Activated gamma-delta T cell treated with Interleukin-2 at 50 U/mL for 16 hours (primary cell): Measurements from ENCODE around the gene PPAN.

Source experiments
- DNase-seq: peaks from one replicate; pipeline ENCODE4 v3.0.0-alpha.2; 2020

PPAN gene

DNA sequence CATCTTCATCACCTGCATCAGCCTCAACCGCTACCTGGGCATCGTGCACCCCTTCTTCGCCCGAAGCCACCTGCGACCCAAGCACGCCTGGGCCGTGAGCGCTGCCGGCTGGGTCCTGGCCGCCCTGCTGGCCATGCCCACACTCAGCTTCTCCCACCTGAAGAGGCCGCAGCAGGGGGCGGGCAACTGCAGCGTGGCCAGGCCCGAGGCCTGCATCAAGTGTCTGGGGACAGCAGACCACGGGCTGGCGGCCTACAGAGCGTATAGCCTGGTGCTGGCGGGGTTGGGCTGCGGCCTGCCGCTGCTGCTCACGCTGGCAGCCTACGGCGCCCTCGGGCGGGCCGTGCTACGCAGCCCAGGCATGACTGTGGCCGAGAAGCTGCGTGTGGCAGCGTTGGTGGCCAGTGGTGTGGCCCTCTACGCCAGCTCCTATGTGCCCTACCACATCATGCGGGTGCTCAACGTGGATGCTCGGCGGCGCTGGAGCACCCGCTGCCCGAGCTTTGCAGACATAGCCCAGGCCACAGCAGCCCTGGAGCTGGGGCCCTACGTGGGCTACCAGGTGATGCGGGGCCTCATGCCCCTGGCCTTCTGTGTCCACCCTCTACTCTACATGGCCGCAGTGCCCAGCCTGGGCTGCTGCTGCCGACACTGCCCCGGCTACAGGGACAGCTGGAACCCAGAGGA, 7.9 kb downstream of the PPAN start:
- no peak for DNase-seq

DNA sequence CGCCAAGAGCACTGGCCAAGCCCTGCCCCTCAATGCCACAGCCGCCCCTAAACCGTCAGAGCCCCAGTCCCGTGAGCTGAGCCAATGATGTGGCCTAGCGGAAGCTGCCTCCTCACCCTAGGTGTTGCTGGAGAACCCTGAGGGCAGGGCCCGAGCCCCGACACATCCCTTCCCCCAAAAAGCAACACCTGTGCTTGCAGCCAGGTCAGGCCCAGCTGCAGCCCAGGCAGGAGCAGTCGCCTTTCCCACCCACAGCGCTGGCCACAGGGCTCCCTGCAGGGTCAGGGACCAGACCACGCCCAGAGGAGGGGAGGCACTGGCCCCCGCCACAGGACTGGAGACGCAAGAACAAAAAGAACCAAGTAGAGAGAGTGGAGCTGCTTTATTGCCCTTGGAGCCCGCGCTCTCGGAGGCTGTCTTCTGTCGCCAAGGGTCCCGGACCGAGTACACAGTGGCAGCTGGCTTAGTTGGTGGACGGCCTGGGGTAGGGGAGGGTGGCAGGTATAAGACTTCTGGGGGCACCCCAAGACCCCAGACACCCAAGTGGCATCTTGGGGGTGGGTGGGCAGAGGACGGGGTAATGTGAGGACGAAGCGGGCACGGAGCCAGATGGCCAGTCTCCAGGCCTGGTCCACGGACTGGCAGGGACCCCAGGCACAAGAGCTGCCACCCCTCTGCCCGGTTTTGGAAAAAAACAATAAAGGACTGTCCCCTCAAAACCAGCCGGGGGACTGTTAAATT, 8.7 kb downstream of the PPAN start:
- no peak for DNase-seq

DNA sequence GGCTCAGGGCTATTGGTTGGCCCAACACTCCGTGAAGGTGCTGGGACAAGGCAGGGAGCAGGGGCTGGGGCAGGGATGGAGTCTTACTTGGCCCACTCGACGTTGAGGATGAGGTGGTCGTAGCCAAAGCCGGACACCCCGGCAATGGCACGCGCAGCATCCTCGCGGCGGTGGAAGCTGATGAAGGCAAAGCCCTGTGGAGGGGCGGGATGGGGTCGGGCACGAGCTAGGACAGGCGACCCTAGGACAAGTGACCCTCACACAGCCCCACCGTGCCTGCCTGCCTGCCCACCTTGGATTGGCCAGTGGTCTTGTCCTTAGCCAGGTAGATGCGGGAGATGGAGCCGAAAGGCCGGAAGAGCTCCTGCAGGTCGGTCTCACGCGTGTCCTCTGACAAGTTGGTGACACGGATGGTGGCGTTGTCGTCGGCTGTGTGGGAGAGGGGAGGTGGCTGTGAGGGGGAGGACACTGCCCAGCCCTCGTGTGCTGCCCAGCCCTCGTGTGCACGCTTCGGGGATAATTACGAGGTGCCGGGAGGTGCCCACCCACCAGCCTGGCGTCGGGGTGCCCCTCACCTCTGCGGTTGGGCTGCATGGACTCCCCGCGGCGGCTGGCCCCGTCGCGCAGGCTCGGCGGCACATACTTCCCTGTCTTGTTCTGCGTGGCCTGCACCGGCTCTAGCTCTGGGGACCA, 9.4 kb downstream of the PPAN start:
- no peak for DNase-seq

DNA sequence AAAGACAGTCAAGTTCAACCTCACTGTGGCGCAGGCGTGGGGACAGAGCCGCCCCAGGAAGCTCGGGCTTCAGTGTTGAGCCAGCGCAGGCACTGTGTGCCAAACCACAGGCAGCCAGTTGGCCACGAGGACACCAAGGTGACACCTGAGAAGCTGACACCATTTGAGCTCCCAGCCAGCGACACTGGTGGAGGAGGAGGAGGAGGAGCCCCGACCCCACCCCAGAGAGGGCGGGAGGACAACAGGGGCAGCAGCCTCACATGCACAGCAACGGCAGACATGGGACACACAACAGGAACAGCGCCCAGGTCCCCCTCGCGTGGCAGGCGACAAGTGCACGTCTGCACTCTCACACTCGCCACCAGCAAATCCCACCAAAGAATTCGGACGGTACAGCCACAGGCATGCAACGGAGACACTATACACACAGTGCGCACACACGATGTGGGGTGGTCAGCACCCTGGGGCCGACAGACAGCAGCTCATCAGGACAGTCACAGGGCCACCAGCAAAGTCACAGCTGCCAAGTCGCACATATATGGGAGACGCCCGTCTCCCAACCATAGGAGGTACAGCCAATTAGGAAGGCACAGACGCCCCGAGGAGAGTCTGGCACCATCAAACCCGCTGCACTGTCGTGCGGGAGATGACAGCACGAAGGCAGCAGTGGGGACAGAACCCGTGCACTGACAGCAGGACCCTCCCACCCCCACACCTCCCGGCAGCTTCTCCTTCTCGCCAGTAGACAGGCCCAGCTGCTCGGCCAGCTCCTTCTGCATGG, 10.1 kb downstream of the PPAN start:
- no peak for DNase-seq

DNA sequence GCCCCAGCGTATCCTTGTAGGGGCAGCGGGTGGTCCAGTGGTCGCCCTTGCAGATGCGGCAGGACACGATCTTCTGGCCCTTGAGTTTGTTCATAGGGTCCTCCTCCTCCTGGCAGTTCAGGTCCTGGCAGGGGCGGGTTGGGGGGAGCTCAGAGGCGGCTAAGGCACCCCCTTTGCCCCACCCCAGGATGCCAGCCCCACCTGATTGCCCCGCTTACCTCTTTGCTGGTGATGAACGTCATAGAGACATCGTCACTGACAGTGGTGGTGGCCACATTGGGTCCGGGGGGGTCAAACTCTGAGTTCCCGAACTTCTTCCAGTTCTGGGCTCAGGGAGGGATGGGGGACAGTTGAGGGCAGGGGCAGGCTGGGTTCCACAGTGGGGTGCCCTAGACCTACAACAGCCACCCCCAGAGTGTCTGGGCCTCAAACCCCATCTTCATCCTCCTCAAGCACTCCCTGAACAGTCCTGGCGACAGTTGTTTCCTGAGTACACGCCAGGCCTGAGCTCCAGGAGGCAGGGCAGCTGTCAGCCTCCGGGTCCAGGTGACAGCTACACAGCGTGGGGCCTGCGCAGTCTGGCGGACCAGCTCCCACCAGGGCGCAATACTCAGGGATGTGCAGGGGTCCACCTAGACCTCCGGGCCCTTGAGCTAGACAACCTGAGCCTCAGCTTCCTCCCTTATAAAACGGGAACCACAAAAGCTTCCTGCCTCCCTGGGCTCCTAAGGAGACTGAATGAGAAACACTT, 10.9 kb downstream of the PPAN start:
- DNase-seq, result no peak

GRCh38 chr19:10118960-10119359, 12.8 kb downstream of the PPAN start:
- DNase-seq, result no peak

- no peak for DNase-seq
Observed at GRCh38 chr19:10120538-10121189, 14.5 kb downstream of the PPAN start.

- DNase-seq, result no peak
Observed at GRCh38 chr19:10122045-10122444, 15.9 kb downstream of the PPAN start.

GRCh38 chr19:10124429-10124828, 18.3 kb downstream of the PPAN start:
- no peak for DNase-seq

GRCh38 chr19:10126213-10126639, 20.1 kb downstream of the PPAN start:
- no peak for DNase-seq

- no peak for DNase-seq
Observed at GRCh38 chr19:10132905-10133304, 26.7 kb downstream of the PPAN start.

DNA sequence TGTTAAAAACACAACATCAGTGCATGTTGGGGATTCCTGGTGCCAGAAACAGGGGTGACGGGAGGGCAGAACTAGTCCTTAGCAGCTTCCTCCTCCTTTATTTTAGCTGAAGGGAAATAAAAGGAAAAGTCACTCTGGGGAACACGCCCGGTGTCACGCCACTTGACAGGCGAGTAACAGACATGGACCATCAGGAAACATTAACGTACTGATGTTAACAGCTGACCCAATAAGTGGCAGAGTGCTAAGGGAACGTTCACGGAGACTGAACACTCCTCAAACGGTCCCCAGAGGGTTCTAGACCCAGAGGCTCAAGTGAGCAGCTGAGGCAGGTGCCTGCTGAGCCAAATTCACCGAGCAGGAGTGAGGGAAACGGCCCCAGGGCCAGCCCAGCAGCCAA, 27.4 kb downstream of the PPAN start:
- DNase-seq, result no peak

DNA sequence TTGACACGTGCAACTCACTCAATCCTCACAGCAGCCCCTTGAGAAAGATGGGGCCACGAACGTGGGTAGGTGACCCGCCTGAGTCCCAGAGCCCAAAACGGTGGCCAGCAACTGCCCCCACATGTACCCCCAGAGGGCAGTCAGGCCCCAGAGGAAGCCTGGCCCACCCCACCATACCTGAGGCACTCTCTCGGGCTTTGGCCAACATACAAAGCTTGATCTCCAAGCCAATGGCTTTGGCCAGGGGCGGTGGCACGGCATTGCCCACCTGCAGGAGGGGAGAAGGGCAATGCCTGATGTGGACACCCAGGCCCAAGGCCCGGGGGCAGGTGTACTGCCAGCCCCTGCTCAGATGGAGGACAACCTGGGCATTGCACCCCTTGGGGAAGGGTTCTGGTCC, 27.9 kb downstream of the PPAN start:
- DNase-seq, result no peak

GRCh38 chr19:10135551-10136334, 29.6 kb downstream of the PPAN start:
- DNase-seq, result no peak

- DNase-seq, result no peak
Observed at GRCh38 chr19:10136936-10137335, 30.8 kb downstream of the PPAN start.

- DNase-seq, result no peak
Observed at GRCh38 chr19:10137751-10138682, 31.9 kb downstream of the PPAN start.

DNA sequence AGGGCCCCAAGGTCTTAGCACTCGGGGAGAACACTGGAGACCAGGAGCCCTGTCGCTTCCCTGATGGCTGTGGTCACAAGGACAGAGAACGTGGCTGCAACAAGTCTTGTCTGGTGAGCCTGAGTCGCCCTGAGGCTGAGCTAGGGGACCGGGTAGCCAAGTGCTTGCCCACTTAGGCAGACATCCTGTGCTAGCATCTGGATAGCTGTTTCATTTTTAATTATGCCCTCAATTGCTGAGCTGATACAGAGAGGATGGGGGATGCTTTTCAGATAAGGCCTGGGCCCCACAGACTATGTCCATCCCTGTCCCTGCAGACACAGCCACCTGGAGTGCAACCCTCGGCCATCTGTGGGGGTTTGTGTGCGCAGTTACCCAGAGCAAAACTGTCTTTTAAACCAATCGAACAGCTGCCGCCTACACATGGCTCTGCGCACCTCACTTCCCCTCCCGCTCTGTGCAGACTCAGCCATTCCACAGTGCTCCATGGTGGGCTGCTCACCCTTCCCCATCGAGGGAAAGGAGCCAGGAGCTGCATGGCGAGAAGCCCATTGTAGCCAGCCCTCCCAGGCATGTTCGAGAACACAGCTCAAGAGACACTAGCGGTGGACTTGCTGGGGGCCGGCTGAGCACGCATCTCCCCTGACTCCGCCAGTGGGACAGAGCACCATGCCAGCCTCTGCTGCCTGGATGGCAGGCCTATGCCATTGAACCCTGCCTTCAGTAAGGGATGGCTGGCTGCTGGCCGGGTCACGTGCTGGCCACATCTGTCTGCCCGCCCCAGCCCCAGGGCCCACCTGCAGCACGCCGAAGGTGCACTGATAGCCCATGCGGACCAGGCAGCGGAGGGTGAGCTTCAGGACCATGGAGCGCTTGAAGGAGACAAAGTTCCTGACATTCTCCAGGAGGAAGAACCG, 33.0 kb downstream of the PPAN start:
- no peak for DNase-seq

DNA sequence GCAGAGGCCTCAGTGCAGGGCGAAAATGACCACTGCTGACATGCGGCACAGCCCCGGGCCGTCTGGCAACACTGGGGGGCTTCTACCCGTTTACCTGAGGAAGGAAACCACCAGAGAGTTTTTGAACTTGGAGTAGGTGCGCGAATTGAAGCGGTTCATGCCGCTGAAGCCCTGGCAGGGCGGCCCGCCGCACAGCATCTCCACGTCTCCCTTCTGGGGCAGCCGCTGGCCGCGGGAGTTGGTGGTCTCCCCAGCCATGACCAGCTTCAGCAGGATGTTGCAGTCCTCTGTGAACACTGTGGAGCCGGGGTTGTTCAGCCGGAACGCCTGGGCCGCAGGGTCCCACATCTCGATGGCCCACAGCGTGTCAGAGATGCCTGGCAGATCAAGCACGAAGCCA, 33.8 kb downstream of the PPAN start:
- DNase-seq, result no peak

DNA sequence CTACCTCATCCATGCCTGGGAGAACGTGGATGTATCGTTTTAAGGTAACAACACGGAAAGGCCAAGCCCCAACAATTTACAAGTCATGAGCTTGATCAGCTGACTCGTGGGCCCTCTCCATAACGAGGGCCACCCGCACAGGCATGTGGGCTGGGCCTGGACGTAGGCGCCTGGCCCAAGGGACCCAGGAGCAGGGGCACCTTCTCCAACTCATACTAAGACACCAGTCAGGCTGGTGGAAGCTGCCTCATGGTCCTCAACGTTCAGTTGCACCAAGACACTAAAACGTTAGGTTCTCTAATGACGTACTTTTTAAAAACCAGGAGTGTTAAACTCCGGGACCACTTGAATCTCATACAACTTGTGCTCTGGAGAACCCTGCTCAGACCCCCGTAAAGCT, 35.3 kb downstream of the PPAN start:
- no peak for DNase-seq
